K562 (cell line): Measurements from ENCODE around the gene MATCAP1. TPM values are rescaled to one million over a fixed set of nuclear protein-coding genes. Genes with fewer than 3 reads are reported as not detected.
A peak's percentile ranks its signal among the peaks of the same experiment; 100 is the strongest.

ENCODE experiments used
- AFF4 ChIP-seq: sonication (generic); formaldehyde crosslinking; IDR thresholded peaks from 2 replicates; pipeline ENCODE4 v1.8.0; 2023; ENCODE audit warnings: mild to moderate bottlenecking, missing genetic modification reagents
- BCOR ChIP-seq: fragments of 450-650 bp; IDR thresholded peaks from 2 replicates; pipeline ENCODE4 v1.6.1; 2016
- CCAR2 ChIP-seq: fragments of 200-400 bp; formaldehyde crosslinking; IDR thresholded peaks from 2 replicates; pipeline ENCODE4 v1.6.1; 2017; ENCODE audit warnings: mild to moderate bottlenecking, low read depth, low read length
- CREBBP ChIP-seq: IDR thresholded peaks from one replicate; pipeline ENCODE4 v1.6.1; 2012; ENCODE audit warnings: low read depth, mild to moderate bottlenecking, control low read depth, inconsistent platforms, low read length
- CXXC5 ChIP-seq: fragments of 250-450 bp; sonication (Bioruptor Pico); IDR thresholded peaks from 2 replicates; pipeline ENCODE4 v1.8.0; 2022; ENCODE audit warnings: inconsistent platforms, mild to moderate bottlenecking, moderate library complexity
- ETV5 ChIP-seq: sonication (generic); formaldehyde crosslinking; IDR thresholded peaks from 2 replicates; pipeline ENCODE4 v1.4.0; 2020; ENCODE audit warnings: low read depth, mild to moderate bottlenecking, missing genetic modification reagents
- ETV6 ChIP-seq, 3 experiments: fragments of 150-350 bp in 1 of 3; sonication (generic) in 1 of 3; formaldehyde crosslinking in 1 of 3; IDR thresholded peaks; 2 replicates each; pipeline versions ENCODE4 v1.6.1 to v1.8.0; 2014 to 2022; ENCODE audit warnings: borderline replicate concordance in 2 of 3, low read depth in 2 of 3, antibody characterized with exemption in 1 of 3, low read length in 1 of 3, mild to moderate bottlenecking in 1 of 3, missing genetic modification reagents in 1 of 3
- HNRNPK ChIP-seq: fragments of 200-400 bp; formaldehyde crosslinking; IDR thresholded peaks from one replicate; pipeline ENCODE4 v1.6.1; 2018; ENCODE audit warnings: mild to moderate bottlenecking, low read depth, low read length; ENCODE audit not compliant: poor library complexity, severe bottlenecking
- KLF1 ChIP-seq: fragments of 450-650 bp; IDR thresholded peaks from 2 replicates; pipeline ENCODE4 v1.6.1; 2016; ENCODE audit warnings: missing genetic modification characterization, missing compliant biosample characterization
- MAX ChIP-seq: sonication (generic); formaldehyde crosslinking; IDR thresholded peaks from 2 replicates; pipeline ENCODE4 v1.9.0; 2022; ENCODE audit warnings: mild to moderate bottlenecking, missing genetic modification reagents
- NFATC3 ChIP-seq: fragments of 450-650 bp; IDR thresholded peaks from 2 replicates; pipeline ENCODE4 v1.6.1; 2017; ENCODE audit warnings: mild to moderate bottlenecking
- RBM14 ChIP-seq: fragments of 200-400 bp; formaldehyde crosslinking; IDR thresholded peaks from 2 replicates; pipeline ENCODE4 v1.6.1; 2018; ENCODE audit warnings: low read depth, mild to moderate bottlenecking, low read length, moderate library complexity, borderline replicate concordance; ENCODE audit not compliant: insufficient read depth
- ZBTB12 ChIP-seq: fragments of 250-450 bp; sonication (Bioruptor Pico); IDR thresholded peaks from 2 replicates; pipeline ENCODE4 v1.4.0; 2020
- ZBTB5 ChIP-seq: fragments of 450-650 bp; IDR thresholded peaks from 2 replicates; pipeline ENCODE4 v1.6.1; 2017; ENCODE audit warnings: antibody characterized with exemption
- ZNF311 ChIP-seq: fragments of 250-450 bp; sonication (Bioruptor Pico); IDR thresholded peaks from 2 replicates; pipeline ENCODE4 v1.4.0; 2020; ENCODE audit warnings: mild to moderate bottlenecking, moderate library complexity
- ZNF561 ChIP-seq: fragments of 450-650 bp; formaldehyde crosslinking; conservative IDR thresholded peaks from 2 replicates; pipeline ENCODE4 v1.4.0; 2020; ENCODE audit warnings: mild to moderate bottlenecking, moderate library complexity
- ZNF77 ChIP-seq: fragments of 250-450 bp; sonication (Bioruptor Pico); IDR thresholded peaks from 2 replicates; pipeline ENCODE4 v1.5.0; 2020
- ZNF785 ChIP-seq: fragments of 250-450 bp; sonication (Bioruptor Pico); IDR thresholded peaks from 2 replicates; pipeline ENCODE4 v1.4.0; 2020; ENCODE audit warnings: mild to moderate bottlenecking
- polyA plus RNA-seq, 8 experiments: library from polyadenylated mRNA; depleted of rRNA in 4 of 8; stranded (reverse) in 5 of 8; unstranded in 3 of 8; fragments of >200 nt; fragmentation: Nextera tagmentation in 2 of 8; fragmentation: Illumina TruSeq in 1 of 8; extraction: Ambion mirVana in 2 of 8; extraction: Trizol in 1 of 8; gene quantifications; 2 replicates each; pipeline versions ENCODE4 v1.2.1 to v1.2.3, GENCODE V29; 2011 to 2014; ENCODE audit warnings: inconsistent platforms in 1 of 8, missing spikeins in 1 of 8
- total RNA-seq, 7 experiments: library from RNA; depleted of rRNA in 6 of 7; stranded (reverse); fragments of >200 nt in 6 of 7; fragmentation: Illumina TruSeq in 2 of 7; extraction: Trizol in 2 of 7; gene quantifications; 2 replicates each; pipeline versions ENCODE4 v1.2.1 to v1.2.3, GENCODE V29; 2011 to 2021; ENCODE audit warnings: low replicate concordance in 1 of 7
- TF ChIP-seq, protein P1 (sequence below): IDR thresholded peaks from 2 replicates; pipeline ENCODE4 v1.6.1; 2011; ENCODE audit not compliant: insufficient read length; ENCODE audit errors: extremely low read depth
- TF ChIP-seq, protein P2 (sequence below): fragments of 250-450 bp; sonication (Bioruptor Pico); IDR thresholded peaks from 2 replicates; pipeline ENCODE4 v1.9.0; 2021; ENCODE audit warnings: mild to moderate bottlenecking

The MATCAP1 gene
- total and polyA plus RNA-seq, 9 of the 15 experiments (the other 6 are each of a cell fraction or from before 2014, with no cell fraction given), result 3.4 to 20.5 (median 10.3) TPM

- peak; percentile 98 for TF ChIP-seq AFF4 (CRISPR knock-in tag)
- no peak for TF ChIP-seq ZNF77 (CRISPR knock-in tag)
- TF ChIP-seq ETV6 (IDR thresholded peaks at IDR 0.05; ENCODE audit: borderline replicate concordance in 1 of 2, low read depth in 2 of 2, low read length in 1 of 2), result no peak
- peak; percentile 84; the same call in 1 of the 2 replicates for TF ChIP-seq ETV6 (CRISPR knock-in tag; IDR thresholded peaks at IDR 0.05; ENCODE audit: borderline replicate concordance)
- no peak for TF ChIP-seq CCAR2
- TF ChIP-seq, protein P1, sequence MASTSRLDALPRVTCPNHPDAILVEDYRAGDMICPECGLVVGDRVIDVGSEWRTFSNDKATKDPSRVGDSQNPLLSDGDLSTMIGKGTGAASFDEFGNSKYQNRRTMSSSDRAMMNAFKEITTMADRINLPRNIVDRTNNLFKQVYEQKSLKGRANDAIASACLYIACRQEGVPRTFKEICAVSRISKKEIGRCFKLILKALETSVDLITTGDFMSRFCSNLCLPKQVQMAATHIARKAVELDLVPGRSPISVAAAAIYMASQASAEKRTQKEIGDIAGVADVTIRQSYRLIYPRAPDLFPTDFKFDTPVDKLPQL, result no peak
- no peak for TF ChIP-seq KLF1 (tag)
- no peak for TF ChIP-seq HNRNPK
- no peak for TF ChIP-seq ZBTB5
- no peak for TF ChIP-seq ZBTB12 (CRISPR knock-in tag)
- TF ChIP-seq CXXC5, result peak; percentile 44
- no peak for TF ChIP-seq ZNF311
- TF ChIP-seq MAX (CRISPR knock-in tag), result peak; percentile 95
- TF ChIP-seq CREBBP, result no peak
- peak; percentile 21; the same call in 1 of the 2 replicates for TF ChIP-seq BCOR
- TF ChIP-seq RBM14, result no peak
- no peak for TF ChIP-seq ETV5 (CRISPR knock-in tag)
- TF ChIP-seq, protein P2, sequence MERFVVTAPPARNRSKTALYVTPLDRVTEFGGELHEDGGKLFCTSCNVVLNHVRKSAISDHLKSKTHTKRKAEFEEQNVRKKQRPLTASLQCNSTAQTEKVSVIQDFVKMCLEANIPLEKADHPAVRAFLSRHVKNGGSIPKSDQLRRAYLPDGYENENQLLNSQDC (CRISPR knock-in tag), result no peak
- no peak for TF ChIP-seq ZNF561
- TF ChIP-seq NFATC3, result no peak
- TF ChIP-seq ZNF785 (CRISPR knock-in tag), result no peak
Observed at GRCh38 chr16:67184995-67185650, 1.4 kb upstream of the MATCAP1 start (continued).
